C1 segment of cervical spinal cord (tissue), 14 donors: Measurements from ENCODE around the gene EIF3K.
A peak's percentile ranks its signal among the peaks of the same experiment; 100 is the strongest.
"Not testable (repeated sequence)": the region's sequence is repeated elsewhere in the genome, so short reads cannot be mapped to it uniquely, and the experiment has no call there.

Experiments
- DNase-seq, 14 donors: peaks; one replicate each; lab custom pipeline; 2025; lab: John Stamatoyannopoulos, UW

EIF3K gene, protein sequence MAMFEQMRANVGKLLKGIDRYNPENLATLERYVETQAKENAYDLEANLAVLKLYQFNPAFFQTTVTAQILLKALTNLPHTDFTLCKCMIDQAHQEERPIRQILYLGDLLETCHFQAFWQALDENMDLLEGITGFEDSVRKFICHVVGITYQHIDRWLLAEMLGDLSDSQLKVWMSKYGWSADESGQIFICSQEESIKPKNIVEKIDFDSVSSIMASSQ

GRCh38 chr19:38618590-38619360 lies at the start of gene EIF3K:
Gene EIF3K, plus strand, starts transcription at chr19:38619188. Its CDS starts 81 bp downstream, at chr19:38619269.
- DNase-seq: peak; percentile 87 to 100 (median 98)

GRCh38 chr19:38569368-38569983 lies 49.5 kb upstream of the EIF3K start:
- DNase-seq: no peak

GRCh38 chr19:38571682-38572081 lies 47.3 kb upstream of the EIF3K start:
- no peak for DNase-seq

- DNase-seq: no peak
Measured at GRCh38 chr19:38577826-38578225, 41.2 kb upstream of the EIF3K start.

DNA sequence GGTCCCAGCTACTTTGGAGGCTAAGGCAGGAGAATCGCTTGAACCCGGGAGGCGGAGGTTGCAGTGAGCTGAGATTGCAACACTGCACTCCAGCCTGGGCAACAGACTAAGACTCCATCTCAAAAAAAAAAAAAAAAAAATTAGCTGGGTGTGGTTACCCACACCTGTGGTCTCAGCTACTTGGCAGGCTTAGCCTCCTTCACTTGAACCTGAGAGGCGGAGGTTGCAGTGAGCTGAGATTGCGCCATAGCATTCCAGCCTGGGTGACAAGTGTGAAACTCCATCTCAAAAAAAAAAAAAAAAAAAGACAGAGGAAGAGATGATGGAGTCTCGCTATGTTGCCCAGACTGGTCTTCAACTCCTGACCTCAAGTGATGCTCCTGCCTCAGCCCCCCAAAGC lies 39.7 kb upstream of the EIF3K start:
- DNase-seq: not testable (repeated sequence)

DNA sequence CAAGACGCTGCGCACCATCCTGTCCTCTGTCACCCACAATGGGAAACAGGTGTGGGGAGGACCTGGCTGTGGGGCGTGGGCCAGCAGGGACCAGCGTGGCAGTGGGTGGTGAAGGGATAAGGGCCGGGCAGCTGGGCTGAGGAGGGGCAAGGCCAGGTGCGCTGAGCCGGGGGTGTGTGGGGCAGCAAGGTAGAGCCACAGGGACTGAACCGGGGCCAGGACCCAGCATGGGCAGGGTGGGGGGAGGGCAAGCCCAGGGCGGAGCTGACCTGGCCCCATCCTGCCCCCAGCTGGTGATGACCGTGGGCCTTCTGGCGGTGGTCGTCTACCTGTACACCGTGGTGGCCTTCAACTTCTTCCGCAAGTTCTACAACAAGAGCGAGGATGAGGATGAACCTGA lies 38.9 kb upstream of the EIF3K start:
- DNase-seq: no peak

- no peak for DNase-seq
Measured at GRCh38 chr19:38583219-38583984, 35.6 kb upstream of the EIF3K start.

GRCh38 chr19:38583985-38584305 lies 35.0 kb upstream of the EIF3K start:
- DNase-seq: no peak

DNA sequence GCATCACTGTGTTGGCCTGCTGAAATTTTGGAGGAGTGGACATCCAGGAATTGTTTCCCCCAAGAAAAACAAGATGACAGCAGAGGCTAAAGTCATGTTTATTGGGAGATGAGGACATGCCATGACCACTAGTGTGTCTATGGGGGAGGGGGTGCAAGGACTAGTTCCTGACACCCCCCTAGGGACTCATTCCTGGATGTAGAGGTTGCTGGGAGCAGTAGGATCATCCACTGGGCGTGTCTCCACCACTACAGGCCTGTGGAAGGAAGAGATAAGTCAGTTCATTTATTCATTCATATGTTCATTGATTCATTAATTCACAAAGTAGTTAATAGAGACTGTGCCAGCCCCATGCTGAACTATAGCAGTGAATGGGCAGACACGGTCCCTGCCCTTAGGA lies 31.4 kb upstream of the EIF3K start:
- no peak for DNase-seq

GRCh38 chr19:38588041-38588440 lies 30.9 kb upstream of the EIF3K start:
- no peak for DNase-seq

GRCh38 chr19:38592940-38593339 lies 26.0 kb upstream of the EIF3K start:
- no peak for DNase-seq

- no peak for DNase-seq
Measured at GRCh38 chr19:38596057-38596981, 22.7 kb upstream of the EIF3K start.

GRCh38 chr19:38597075-38597474 lies 21.9 kb upstream of the EIF3K start:
- DNase-seq: no peak

- no peak for DNase-seq
Measured at GRCh38 chr19:38599722-38600121, 19.3 kb upstream of the EIF3K start.

DNA sequence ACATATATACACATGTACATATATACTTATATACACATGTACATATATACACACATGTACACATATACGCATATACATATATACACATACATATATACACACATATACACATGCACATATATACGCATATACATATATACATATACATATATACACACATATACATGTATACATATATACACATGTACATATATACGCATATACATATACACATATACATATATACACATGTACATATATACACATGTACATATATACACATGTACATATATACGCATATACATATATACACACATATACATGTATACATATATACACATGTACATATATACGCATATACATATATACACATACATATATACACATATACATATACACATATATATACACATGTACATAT lies 16.1 kb upstream of the EIF3K start:
- not testable (repeated sequence) for DNase-seq

DNA sequence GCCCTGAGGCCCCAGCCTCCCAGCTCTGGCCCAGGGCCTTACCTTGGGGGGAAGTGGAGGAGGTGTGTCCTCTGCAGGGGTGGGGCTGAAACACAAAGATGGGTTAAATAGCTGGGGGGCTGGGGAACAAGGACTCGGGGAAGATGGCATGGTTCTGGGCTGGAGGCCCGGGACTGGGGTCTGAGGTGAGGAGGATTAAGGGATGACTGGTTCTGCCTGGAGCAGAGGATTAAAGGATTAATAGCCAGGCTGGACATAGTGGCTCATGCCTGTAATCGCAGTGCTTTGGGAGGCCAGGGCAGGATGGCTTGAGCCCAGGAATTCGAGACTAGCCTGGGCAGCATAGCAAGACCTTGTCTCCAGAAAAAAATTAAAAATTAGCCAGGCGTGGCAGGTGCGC lies 12.9 kb upstream of the EIF3K start:
- no peak for DNase-seq

- DNase-seq: no peak
Measured at GRCh38 chr19:38614289-38614688, 4.7 kb upstream of the EIF3K start.

GRCh38 chr19:38615007-38615581 lies 3.9 kb upstream of the EIF3K start:
- no peak for DNase-seq

DNA sequence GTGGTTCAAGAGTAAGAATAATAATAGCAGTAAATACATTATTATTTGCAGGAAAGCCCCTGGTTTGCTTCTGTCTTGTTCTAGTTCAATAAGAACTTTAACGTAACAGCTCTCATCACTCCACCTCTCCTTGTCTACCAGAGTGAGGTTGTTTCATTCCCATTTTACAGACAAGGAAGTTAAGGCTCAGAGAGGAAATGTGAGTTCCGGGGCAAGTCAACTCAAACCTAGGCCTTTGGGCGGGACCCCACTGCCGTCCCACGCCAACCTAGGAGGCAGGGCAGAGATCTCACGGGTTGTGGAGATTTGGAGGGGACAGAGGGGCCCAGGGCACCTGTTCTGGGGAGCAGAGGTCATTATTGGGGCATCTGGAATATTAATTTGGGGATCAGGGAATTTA lies 2.7 kb upstream of the EIF3K start:
- DNase-seq: no peak

GRCh38 chr19:38617283-38617763 lies 1.7 kb upstream of the EIF3K start:
- DNase-seq: no peak
